HL-60 (cell line): ENCODE results near the gene MPPED1.

Source experiments
- CTCF ChIP-seq: IDR thresholded peaks from one replicate; pipeline ENCODE4 v1.5.1; 2011; ENCODE audit warnings: low read length, control low read depth, inconsistent platforms; ENCODE audit not compliant: insufficient read depth
- GABPA ChIP-seq: IDR thresholded peaks from 2 replicates; pipeline ENCODE4 v1.6.1; 2012; ENCODE audit warnings: low read depth
- POLR2AphosphoS5 ChIP-seq: IDR thresholded peaks from 2 replicates; pipeline ENCODE4 v1.6.1; 2012; ENCODE audit warnings: low read depth

- no peak for TF ChIP-seq CTCF
- TF ChIP-seq POLR2AphosphoS5 = no peak
- no peak for TF ChIP-seq GABPA
Measured at GRCh38 chr22:43488031-43488866, 76.4 kb downstream of the MPPED1 start.
